ENCODE data around the gene CDK6.
A peak's percentile ranks its signal among the peaks of the same experiment; 100 is the strongest.

The CDK6 gene

DNA sequence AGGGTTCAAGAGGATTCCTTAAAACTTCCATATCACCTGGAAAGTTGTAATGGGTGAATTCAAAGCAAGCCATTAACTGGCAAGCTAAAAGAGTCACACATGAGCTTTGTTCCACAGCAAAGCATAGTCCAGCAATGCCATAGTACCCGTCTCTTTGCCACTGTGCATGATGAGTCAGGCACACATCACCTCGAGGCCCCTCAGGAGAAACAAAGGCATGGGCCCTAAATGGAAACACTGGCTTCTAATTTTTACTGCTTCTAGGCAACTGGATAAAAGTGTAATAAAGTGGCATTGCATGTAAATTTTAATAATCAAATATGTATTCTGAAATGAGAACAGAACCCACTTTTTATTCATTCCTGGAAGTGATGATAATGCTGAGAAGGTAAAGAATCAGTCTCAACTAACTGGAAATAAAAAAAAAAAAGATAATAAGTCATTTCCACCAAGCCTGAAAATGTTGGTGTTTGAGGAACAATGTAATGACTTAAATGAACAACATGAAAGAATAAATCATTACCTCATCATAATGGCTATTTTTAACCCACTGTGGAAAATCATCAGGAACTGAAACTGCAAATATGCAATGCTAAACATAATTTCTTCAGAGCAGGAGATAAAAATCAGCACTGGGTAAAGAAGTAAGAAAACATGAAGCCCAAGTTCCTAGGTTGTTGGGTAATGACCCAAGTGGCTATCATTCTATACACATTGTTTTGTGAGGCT lies 104.9 kb downstream of the CDK6 start:
- DNase-seq = no peak

DNA sequence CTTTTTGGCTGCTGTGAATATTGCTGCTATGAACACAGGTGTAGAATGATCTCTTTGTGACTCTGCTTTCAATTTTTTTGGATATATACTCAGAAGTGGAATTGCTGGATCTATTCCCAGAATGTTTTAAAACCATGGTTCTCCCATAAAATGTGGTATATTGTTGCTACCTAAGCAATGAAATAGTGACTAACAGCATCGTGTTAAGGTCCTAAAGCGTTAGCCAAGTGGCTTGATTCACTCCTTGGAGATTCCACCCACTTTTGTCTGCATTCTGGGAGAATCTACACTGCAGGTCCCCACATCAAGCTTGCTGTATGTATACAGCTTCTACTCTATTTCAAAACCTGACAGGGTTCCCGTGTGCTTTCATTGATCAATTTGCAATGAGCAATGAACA lies 105.6 kb downstream of the CDK6 start:
- DNase-seq = no peak

DNA sequence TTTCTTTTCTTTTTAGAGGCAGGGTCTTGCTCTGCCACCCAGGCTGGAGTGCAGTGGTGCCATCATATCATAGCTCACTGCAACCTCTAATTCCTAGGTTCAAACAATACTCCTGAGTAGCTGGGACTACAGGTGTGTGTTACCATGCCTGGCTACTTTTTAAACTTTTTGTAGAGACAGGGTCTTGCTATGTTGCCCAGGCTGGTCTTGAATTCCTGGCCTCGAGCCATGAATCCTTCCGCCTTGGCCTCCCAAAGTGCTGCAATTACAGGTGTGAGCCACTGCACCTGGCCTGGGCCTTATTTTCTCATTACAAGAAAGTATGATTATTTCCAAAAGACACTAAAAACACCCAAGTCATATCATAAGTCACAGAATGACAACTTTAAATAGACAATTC lies 106.6 kb downstream of the CDK6 start:
- DNase-seq = no peak

DNA sequence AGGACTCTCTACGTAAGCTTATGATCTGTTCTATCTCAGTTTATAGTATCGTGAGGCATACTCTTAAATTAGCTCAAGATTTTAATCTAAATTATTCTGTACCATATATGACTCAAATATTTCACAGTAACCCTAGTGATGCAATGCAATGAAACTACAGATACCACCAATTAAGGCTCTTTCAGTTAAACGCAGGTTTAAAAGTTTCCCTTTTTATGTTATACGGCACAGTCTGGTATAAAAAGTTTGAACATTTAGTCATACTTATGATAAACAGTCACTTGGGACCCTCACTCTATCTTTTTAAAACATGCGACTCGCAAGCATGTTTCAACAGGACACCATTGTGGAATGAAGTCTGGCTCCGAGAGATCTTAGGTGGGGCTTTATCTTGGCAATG lies 107.2 kb downstream of the CDK6 start:
- DNase-seq = no peak

DNA sequence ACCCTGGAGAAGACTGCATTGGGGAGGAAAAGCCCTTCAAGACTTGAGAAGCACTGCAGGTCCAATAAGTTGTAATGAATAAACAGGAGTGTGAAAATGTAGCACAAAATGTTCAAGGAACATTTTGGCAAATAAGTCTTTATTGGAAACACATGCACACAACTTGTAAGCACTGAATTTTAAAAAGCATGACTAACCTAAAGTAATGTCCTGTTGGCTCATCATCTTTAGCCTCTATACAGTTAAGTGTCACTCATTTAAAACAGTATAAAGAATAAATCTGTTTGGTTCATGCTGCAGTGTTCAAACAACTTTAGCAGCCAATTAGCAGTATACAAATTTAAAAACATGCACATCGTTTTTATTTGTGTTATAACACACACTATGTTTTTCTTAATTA lies 108.6 kb downstream of the CDK6 start:
- no peak for DNase-seq

DNA sequence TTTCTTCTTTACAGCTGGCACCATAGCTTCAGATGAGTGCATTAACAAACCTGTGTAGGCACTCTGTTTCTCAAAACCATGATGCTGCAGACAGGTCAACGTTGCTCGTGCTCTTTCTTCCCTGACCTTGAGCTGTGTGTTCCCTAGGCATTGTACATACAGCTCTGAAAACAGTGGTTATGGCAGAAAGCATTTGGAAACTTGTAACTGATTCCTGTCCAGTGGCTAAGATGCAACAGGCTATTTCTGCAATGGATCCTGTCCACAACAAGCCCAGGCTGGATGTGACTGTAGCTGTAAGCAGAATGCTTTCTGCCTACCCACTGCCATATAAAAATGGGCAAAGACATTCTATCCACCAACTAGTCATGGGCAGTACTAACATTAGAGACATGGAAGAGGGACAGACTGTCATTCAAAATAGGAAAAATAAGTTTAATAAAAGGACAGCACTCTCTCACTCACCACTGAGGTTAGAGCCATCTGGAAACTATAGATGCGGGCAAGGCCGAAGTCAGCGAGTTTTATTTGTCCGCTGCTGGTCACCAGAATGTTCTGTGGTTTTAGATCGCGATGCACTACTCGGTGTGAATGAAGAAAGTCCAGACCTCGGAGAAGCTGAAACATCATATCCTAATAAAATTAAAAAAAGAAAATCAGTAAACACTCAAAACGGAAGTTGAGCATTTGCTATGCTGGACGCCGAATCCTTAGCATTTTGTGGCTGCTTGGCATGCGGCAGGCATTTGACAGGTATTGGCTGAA lies 111.0 kb downstream of the CDK6 start:
- no peak for DNase-seq

DNA sequence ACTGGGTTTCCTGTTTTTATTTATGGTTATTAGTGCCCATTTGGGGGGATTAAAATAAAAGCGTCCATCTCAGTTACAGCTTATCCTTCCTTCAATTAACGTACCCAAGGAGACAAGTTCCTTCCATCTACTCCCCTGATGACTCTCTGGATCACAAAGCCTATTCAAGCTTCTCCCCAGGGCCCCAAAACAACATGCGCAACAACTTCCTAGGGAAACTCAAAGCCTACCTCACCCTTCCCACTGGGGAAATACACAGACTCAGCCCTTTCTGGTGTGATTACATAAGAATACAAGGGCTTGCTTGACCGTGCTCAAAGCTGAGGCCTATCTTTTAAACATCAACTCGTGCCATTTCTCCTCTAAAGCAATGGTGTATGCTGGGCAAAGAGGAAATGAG lies 112.4 kb downstream of the CDK6 start:
- no peak for DNase-seq

DNA sequence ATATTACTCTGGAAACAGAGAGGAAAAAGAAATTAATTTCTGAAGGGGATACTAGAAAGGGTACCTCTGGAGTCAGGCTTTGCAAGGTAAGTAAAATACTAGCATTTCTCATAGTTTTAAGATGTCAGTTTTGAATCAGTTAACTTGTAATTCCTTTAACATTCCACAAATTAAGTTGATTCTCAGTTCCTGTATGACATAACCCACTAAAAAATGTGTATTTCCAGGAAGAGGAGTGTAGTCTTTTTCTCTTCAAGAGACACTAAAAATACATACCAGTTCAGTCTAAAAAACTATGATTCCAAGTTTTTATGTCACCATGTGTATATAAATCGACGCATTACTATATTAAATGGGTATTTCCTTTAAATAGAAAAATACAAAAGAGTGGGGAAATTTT lies 113.2 kb downstream of the CDK6 start:
- DNase-seq = no peak

DNA sequence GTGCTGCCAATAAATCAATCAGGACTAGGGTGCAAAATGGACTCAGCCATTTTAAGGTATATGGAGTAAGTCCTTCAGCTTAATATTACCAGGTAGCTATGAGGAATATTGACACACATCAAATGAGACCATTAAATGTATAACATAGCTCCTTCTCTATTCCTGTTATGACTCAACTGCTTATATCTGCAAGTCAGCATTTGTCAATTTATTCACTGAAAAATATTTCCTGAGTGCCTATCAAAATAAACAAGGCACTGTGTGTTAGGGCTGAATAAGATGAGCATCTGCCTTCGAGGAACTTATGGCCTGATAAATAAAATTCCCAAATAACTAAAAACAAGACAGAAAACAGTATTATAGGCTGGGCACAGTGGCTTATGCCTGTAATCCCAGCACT lies 113.8 kb downstream of the CDK6 start:
- no peak for DNase-seq

DNA sequence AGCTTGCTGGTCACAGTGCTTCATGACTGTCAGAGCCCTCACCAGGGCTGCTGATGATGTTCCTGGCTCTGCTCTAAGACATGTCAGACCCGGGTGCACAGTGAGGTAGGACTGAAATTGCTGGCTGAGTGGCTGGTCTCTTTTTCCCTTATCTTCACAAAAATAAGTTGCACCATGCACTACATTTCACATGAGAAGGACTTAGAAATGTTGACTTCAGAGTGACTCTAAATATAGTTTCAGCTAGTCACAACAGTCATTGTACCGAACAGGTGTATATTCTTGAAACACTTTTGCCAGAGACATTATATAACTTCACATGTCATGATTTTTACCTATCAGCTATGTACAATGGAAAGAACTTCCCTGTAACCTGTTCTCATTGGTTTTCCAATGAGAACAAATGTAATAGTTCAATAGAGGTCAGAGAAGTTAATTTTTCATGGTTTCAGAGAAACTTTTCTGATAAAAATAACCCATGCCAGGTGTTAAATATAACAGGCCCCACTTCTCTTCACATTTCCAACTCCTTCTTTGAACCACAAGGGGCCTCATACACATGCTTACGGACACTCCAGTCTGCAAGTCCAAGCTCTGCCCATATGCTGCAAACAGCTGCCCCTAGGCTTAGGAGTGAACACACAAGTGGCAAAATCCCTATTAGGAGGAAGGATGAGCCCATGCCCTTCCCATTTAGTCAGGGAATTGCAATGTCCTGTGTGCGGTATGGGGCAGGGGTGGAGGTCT lies 115.6 kb downstream of the CDK6 start:
- peak; percentile 28 for DNase-seq

DNA sequence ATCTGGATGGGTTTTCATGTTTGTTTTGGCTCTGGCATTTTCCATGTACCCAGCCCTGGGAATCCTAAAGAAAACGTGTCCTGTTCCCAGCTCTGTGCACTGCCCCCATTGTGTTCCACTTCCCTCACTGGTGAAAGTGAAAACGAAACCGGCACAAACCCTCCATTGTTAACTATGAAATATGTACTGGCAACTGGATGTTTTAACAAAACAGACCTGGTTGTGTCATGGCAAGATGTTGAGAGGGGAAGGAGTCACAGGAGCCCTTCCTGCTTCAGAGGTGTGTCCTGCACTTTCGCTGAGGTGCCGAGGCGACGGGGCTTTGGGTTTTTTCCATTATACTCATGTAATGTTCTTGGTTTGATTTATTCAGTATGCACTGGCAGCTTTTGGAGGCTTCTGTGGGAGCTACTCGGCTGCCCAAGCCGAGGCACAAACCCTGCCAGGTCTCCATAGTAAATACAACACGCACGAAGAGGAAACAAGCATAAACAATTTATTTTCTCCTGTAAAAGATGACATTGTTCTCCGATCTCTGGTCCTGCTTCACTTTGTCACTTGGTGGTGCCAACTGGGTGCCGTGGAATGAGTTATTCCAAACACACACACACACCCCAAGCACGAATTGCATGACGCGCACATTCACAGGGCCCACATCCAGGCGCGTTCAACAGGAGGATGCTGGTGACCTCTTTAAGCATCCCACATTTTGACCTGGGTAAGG lies 118.2 kb downstream of the CDK6 start:
- peak; percentile 80 for DNase-seq

DNA sequence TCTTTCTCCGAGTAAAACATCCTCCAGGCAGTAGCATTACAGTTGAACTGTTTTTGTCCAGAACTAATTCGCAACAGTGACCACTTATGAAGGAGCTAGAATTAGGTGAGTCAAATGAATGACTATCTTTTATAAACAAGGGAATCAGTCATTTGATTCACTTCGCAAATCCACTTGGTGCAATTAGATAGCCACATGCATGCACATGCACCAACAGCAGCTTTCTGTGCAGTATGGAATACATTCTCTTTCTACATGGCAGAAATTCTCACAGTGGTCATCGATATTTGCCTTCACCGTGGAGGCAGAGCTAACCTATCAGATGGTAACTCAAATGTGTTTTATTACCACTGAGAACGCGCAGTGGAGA lies 118.8 kb downstream of the CDK6 start:
- no peak for DNase-seq

DNA sequence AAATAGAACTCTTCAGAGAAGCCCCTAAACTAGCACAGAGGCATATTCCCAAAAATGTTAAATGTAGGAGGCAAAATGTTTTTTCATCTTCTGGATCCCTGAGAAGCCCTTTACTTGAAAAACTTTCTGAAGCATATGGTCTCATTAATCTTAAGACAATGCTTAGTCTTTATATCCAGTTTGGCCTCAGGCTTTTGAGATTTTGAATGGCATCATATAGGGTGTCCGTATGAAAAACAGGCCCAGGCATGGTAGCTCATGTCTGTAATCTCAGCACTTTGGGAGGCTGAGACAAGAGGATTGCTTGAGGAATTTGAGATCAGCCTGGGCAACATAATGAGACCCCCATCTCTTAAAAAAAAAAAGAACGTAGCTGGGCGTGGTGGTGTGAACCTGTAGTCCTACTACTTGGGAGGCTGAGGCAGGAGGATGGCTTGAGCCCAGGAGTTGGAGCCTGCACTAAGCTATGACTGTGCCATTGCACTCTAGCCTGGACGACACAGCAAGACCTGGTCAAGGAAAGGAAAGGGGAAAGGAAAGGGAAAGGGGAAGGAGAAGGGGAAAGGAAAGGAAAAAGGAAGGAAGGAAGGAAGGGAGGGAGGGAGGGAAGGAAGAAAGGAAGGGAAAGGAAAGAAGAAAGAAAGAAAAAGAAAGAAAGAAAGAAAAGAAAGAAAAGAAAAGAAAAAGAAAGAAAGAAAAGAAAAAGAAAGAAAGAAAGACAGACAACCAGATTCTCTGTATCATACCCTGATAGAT lies 119.4 kb downstream of the CDK6 start:
- DNase-seq = no peak

DNA sequence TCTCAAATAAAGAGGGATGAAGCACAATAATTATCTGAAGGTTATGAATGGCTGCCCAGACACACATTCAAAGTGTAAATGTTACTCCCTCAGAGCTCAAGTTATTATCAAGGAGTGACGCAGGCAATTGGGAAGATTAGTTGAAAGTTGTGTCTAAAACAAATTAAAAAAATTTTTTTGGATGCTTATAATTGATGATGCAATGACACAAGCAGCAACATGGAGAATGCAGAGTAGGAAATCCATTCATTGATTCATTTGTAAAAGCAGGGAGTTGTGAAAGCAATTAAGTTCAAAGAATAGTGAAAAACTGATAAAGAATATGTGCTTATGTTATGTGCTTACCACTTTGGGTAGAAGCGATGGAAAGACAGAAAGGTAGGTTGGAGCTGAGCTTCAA lies 120.4 kb downstream of the CDK6 start:
- DNase-seq = no peak

DNA sequence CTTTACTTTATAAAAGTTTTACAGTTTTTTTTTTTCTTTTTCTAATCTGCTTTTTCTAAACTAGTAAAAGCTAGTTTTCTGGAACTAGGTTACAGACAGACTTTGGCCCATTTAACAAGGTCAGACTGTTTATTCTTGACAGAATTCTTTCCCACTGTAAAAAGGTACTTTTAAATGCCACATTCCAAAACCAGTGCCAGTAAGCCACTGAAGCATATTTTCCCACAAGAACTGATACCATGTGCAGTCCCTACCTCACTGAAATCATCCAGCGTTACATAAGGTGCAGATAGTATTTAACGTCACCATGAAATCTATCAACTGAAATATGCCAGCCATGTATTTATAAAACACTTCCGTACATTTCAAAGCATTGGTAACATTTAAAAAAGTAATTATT lies 121.6 kb downstream of the CDK6 start:
- DNase-seq = no peak

DNA sequence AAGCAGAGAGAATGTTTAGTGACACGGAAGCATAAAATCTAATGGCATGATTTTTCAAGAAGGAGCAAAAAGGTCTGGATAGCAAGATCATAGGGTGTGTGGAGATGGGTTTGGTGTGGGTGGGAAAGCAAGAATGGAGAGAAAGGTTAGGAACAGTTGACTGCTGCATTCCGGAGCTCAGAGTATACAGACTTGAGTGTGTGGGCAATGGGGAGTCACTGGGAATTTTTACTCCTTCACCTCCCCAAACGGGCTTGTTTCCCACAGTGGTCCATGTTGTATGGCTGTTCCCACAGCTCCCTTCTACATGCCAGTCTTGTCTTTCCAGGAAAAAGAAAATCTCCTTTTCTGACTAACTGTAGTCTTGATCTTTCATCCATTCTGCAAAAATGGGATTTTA lies 122.1 kb downstream of the CDK6 start:
- no peak for DNase-seq

DNA sequence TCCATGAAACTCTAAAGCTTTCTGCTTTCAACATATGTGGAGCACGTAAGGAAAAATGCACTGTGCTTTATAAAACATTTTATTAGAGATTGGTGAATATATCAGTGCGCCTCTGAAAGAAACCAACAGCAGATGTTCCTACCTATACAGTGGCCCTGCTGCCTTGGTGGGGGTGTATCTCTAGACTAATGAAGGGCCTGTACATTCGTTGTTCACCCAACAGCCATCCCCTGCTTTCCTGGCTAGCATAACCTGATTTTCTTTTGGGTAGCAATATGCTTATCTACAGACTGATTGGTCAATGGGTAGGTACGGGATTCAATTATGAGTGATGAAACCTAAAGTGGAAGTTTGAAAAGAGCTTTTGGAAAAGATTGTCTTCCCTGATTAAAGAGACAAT lies 126.5 kb downstream of the CDK6 start:
- no peak for DNase-seq

DNA sequence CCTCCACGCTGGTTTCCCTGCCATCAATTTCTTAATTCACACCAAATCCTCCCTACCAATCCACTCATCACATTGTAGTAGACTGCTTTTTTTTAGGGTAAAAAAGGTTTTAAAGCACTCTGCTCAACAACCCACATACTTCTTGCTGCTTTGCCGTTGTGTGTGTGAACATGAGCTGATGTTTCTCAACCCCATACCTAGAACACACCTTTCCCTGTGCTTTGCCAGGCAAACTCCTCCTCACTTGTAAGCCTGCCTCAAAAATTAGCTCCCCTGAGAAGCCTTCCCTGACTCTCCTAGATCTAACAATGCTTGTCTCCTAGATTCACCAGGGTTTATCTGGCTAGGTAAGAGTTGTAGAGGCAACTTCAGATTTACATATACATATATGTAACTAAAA lies 127.2 kb downstream of the CDK6 start:
- DNase-seq = no peak

DNA sequence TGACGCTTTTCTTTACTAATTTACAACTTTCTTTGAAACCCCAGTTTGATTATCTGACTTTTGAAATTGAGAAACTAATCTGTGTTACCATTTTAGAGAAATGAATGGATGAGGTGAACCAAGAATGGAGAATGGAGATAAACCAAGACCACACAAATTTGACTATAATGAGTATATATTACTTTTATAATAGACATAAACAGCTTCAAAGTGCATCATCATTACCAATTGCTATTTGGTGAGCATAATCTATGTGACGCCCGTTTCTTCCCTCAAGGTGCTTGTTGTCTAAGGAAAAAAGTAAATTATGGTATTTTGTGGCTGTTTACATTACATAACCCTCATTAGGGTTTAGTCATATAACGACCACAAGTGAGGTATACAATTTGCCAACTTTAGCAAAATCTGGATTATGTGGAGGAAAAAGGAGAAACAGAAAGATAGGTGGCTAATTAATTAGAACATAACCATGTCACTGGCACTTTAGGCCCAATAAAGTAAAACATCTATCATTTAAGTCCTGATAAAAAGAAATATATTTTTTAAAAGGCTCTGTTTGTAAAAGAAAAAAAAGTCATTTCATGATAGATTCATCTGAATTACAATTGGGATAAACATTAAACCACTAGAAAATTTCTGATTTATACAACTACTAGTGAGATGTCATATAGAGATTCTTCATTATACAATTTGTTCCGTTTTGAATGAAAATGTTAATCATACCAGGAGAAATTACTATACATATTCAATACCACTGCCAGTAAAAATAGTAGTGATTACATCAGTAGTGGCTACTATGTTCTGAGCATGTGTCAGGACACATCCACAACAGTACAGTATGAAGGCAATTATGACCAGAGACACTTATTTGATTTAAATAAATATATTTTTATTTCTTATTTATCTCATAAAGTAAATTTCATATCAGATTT lies 128.0 kb downstream of the CDK6 start:
- no peak for DNase-seq

DNA sequence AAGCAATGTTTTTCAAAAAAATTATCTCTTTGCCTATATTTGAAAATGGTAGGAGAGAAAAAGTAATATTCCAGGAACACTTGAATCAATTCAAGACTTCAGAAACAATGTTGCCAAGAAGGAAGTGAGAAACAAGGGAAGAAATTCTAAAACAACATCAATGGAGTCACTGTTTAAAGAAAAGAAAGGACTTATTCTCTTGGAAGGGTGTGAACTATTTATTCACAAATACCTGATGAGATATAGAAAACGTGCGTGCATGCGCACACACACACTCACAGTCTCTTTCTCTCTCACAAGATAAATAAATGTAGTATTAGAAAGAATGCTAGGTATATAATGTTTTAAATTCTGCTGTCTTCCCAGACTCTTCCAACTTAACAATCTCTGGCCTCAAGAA lies 128.9 kb downstream of the CDK6 start:
- DNase-seq = no peak

DNA sequence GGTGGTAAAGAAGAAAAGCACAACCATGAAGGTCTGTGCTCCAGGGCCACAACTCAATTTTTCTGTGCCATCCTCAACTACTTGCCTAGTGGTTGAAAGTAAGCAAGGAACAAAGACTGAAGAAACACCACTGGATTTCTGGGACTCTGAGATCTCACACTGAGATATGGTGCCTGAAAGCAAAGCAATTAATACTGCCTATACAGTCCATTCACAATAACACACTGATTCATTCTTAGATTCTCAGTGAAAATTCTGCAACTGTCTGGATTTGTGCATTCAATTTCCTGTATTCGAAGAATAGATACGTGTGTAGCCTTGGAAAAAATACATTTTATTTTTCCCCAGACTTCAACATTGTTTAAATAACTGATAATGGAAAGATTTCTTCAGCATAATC lies 129.8 kb downstream of the CDK6 start:
- DNase-seq = no peak
